GM03348 (cell line): Measurements from ENCODE around the gene LPIN2.
A peak's percentile ranks its signal among the peaks of the same experiment; 100 is the strongest.
"Not testable (repeated sequence)": the region's sequence is repeated elsewhere in the genome, so short reads cannot be mapped to it uniquely, and the experiment has no call there.

Source experiments
- DNase-seq: peaks from one replicate; pipeline ENCODE4 v3.0.0; 2012; ENCODE audit warnings: low spot score

The LPIN2 gene

GRCh38 chr18:3013024-3013804, at the start of gene LPIN2:
Gene LPIN2, minus strand, starts transcription at chr18:3013144. Its CDS starts 52,304 bp downstream, at chr18:2960840.
- DNase-seq: peak; percentile 97

GRCh38 chr18:3061581-3062312, 48.8 kb upstream of the LPIN2 start:
- DNase-seq: no peak

- no peak for DNase-seq
Measured at GRCh38 chr18:3060667-3061580, 48.0 kb upstream of the LPIN2 start.

GRCh38 chr18:3059272-3059671, 46.3 kb upstream of the LPIN2 start:
- no peak for DNase-seq

GRCh38 chr18:3058328-3059191, 45.6 kb upstream of the LPIN2 start:
- DNase-seq: no peak

- no peak for DNase-seq
Measured at GRCh38 chr18:3057526-3057925, 44.6 kb upstream of the LPIN2 start.

GRCh38 chr18:3056311-3056710, 43.4 kb upstream of the LPIN2 start:
- no peak for DNase-seq

- no peak for DNase-seq
Measured at GRCh38 chr18:3055816-3056215, 42.9 kb upstream of the LPIN2 start.

GRCh38 chr18:3055186-3055728, 42.3 kb upstream of the LPIN2 start:
- DNase-seq: no peak

GRCh38 chr18:3054780-3055179, 41.8 kb upstream of the LPIN2 start:
- DNase-seq: no peak

GRCh38 chr18:3054214-3054613, 41.3 kb upstream of the LPIN2 start:
- DNase-seq: no peak

GRCh38 chr18:3053081-3053480, 40.1 kb upstream of the LPIN2 start:
- no peak for DNase-seq

GRCh38 chr18:3052411-3052758, 39.4 kb upstream of the LPIN2 start:
- no peak for DNase-seq

- DNase-seq: no peak
Measured at GRCh38 chr18:3051718-3052410, 38.9 kb upstream of the LPIN2 start.

- not testable (repeated sequence) for DNase-seq
Measured at GRCh38 chr18:3049897-3050454, 37.0 kb upstream of the LPIN2 start.

GRCh38 chr18:3048820-3049349, 35.9 kb upstream of the LPIN2 start:
- no peak for DNase-seq

GRCh38 chr18:3048121-3048520, 35.2 kb upstream of the LPIN2 start:
- DNase-seq: no peak

GRCh38 chr18:3046216-3046808, 33.4 kb upstream of the LPIN2 start:
- DNase-seq: no peak

- no peak for DNase-seq
Measured at GRCh38 chr18:3044931-3045698, 32.2 kb upstream of the LPIN2 start.
